Stomach (tissue), 9 donors: Measurements from ENCODE around the gene ADORA1. TPM values are rescaled to one million over a fixed set of nuclear protein-coding genes. Genes with fewer than 3 reads are reported as not detected.

Experiments used
- DNase-seq, 2 donors: peaks; one replicate each; pipeline versions ENCODE4 v3.0.0 to v3.0.0-alpha.2; 2013 to 2019
- H3K27ac ChIP-seq, 5 donors: fragments of 200-600 bp in 4 of 5; sonication (generic) in 4 of 5; one replicate each; pipeline ENCODE4 v1.5.1; 2013 to 2019; ENCODE audit warnings: mild to moderate bottlenecking in 1 of 5, moderate library complexity in 1 of 5
- H3K27me3 ChIP-seq, 3 donors: fragments of 200-600 bp; sonication (generic); one replicate each; pipeline ENCODE4 v1.5.1; 2017 to 2019; ENCODE audit warnings: mixed run types in 1 of 3
- H3K36me3 ChIP-seq, 4 donors: fragments of 200-600 bp; sonication (generic); 1 replicate in 3 of 4; 2 replicates in 1 of 4; pipeline ENCODE4 v1.5.1; 2016 to 2019
- H3K4me1 ChIP-seq, 4 donors: fragments of 200-600 bp; sonication (generic); one replicate each; pipeline ENCODE4 v1.5.1; 2016 to 2019
- H3K4me3 ChIP-seq, 4 donors: fragments of 200-600 bp; sonication (generic) in 3 of 4; one replicate each; pipeline ENCODE4 v1.5.1; 2016 to 2019; ENCODE audit warnings: mild to moderate bottlenecking in 1 of 4
- H3K9me3 ChIP-seq, 4 donors: fragments of 200-600 bp; sonication (generic); one replicate each; pipeline ENCODE4 v1.5.1; 2016 to 2019
- EP300 ChIP-seq: sonication (generic); formaldehyde crosslinking; IDR thresholded peaks from one replicate; pipeline ENCODE4 v1.6.1; 2017; ENCODE audit warnings: antibody characterized with exemption
- POLR2A ChIP-seq, 4 donors: fragments of 450-650 bp; IDR thresholded peaks; one replicate each; pipeline ENCODE4 v1.6.1; 2016; ENCODE audit warnings: antibody characterized with exemption in 4 of 4, control low read depth in 2 of 4, mild to moderate bottlenecking in 1 of 4, moderate library complexity in 1 of 4
- POLR2AphosphoS5 ChIP-seq, 3 donors: sonication (generic); formaldehyde crosslinking; IDR thresholded peaks; one replicate each; pipeline ENCODE4 v1.6.1; 2016; ENCODE audit warnings: antibody characterized with exemption in 3 of 3
- WGBS, 5 donors: extraction: QIAGEN DNeasy Blood & Tissue Kit in 3 of 5; methylation state at CpG; one replicate each; pipeline versions ENCODE4 v1.1.5 to v1.1.7; 2013 to 2018; 5-methylcytosine and 5-hydroxymethylcytosine counted together
- intact Hi-C: fragments of 100-400 bp; cut with DNase I; formaldehyde crosslinking; loops from one replicate; pipeline ENCODE4 v1.15.1; 2023; ENCODE audit warnings: low total_unique reads
- polyA plus RNA-seq, 3 donors: library from polyadenylated mRNA; stranded (reverse); fragments of 200-250 nt; gene quantifications; one replicate each; pipeline ENCODE4 v1.2.3, GENCODE V29; 2013
- total RNA-seq, 5 donors: library from RNA; depleted of rRNA; stranded (reverse); fragments of >200 nt; gene quantifications; one replicate each; pipeline versions ENCODE4 v1.1.0 to v1.2.3, GENCODE V29; 2014 to 2016
- TF ChIP-seq, protein P1 (sequence below), 7 experiments: fragments of 450-650 bp in 4 of 7; fragments of 200-600 bp in 3 of 7; sonication (generic) in 3 of 7; IDR thresholded peaks; one replicate each; pipeline ENCODE4 v1.5.1; 2016 to 2019; ENCODE audit warnings: antibody characterized with exemption in 7 of 7, control low read depth in 2 of 7, mild to moderate bottlenecking in 1 of 7
- donor health status: healthy with polysubstance abuse.
- donor health status: Bipolar disorder and iron deficiency.
- donor health status: healthy.

The ADORA1 gene
- total and polyA plus RNA-seq, 8 donors = 0.18 to 4.2 (median 2.1) TPM; not detected in 2

DNA sequence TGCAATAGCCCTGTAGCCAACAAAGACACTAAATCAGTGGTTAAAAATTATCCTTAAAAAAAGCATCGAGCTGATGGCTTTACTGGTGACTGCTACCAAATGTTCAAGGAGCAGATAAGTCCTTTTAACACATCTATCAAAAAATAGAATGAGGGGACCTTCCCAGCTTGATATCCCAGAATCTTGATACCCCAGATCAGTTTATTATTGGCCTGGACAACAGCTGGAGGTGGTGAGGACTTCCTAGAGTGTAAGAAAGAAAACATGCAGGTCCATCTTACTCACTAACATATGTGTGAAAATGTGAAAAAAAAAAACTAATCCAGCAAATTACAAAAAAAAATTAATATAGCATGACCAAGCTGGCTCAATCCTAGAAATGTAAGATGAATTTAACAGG is 80.7 kb downstream of the ADORA1 start:
- Histone ChIP-seq H3K4me1 (no peaks in the 10 kb centered on the region), H3K4me3 (no peak overlapping the region), H3K9me3 (no peaks in the 10 kb centered on the region), H3K27ac (no peak overlapping the region), H3K27me3 (no peaks in the 10 kb centered on the region), H3K36me3 (no peaks in the 10 kb centered on the region)
- DNase-seq = no peak
- 78 to 93% (median 86%) methylated on average over 1 of the region's 1 CpG for WGBS, 5 donors
- intact Hi-C loops = no loop called here
- TF ChIP-seq, protein P1, sequence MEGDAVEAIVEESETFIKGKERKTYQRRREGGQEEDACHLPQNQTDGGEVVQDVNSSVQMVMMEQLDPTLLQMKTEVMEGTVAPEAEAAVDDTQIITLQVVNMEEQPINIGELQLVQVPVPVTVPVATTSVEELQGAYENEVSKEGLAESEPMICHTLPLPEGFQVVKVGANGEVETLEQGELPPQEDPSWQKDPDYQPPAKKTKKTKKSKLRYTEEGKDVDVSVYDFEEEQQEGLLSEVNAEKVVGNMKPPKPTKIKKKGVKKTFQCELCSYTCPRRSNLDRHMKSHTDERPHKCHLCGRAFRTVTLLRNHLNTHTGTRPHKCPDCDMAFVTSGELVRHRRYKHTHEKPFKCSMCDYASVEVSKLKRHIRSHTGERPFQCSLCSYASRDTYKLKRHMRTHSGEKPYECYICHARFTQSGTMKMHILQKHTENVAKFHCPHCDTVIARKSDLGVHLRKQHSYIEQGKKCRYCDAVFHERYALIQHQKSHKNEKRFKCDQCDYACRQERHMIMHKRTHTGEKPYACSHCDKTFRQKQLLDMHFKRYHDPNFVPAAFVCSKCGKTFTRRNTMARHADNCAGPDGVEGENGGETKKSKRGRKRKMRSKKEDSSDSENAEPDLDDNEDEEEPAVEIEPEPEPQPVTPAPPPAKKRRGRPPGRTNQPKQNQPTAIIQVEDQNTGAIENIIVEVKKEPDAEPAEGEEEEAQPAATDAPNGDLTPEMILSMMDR (IDR thresholded peaks at IDR 0.05) = no peak
- TF ChIP-seq EP300 (no peak), POLR2A (IDR thresholded peaks at IDR 0.05) (no peak), POLR2AphosphoS5 (IDR thresholded peaks at IDR 0.05) (no peak)

DNA sequence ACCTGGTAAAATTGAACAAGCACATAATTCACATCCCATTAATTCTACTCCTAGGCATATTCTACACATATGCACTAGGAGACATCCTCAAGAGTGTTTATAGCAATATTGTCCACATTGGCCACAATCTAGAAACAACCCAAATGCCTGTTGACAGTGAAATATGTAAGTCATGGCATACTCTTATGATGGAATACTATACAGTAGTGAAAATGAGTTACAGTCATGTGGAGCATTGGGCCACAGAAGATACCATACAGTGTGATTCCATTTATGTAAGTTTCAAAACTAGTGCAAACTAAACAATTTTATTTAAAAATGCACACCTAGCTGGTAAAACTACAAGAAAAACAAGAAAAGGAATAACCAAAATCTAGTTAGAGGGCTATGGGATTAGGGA is 82.8 kb downstream of the ADORA1 start:
- no peak for DNase-seq
- intact Hi-C loops = no loop called here
- Histone ChIP-seq H3K27ac (no peak overlapping the region), H3K27me3 (no peaks in the 10 kb centered on the region), H3K36me3 (no peaks in the 10 kb centered on the region), H3K9me3 (no peaks in the 10 kb centered on the region), H3K4me1 (no peaks in the 10 kb centered on the region), H3K4me3 (no peak overlapping the region)
- TF ChIP-seq, protein P1 (IDR thresholded peaks at IDR 0.05) = no peak
- no peak for TF ChIP-seq POLR2AphosphoS5 (IDR thresholded peaks at IDR 0.05)
- no peak for TF ChIP-seq EP300

- TF ChIP-seq POLR2A (IDR thresholded peaks at IDR 0.05) (no peak), POLR2AphosphoS5 (IDR thresholded peaks at IDR 0.05) (no peak), EP300 (no peak)
- TF ChIP-seq, protein P1 (IDR thresholded peaks at IDR 0.05) = no peak
- Histone ChIP-seq H3K27ac (no peak overlapping the region), H3K36me3 (no peaks in the 10 kb centered on the region), H3K9me3 (no peaks in the 10 kb centered on the region), H3K27me3 (no peaks in the 10 kb centered on the region), H3K4me1 (peaks cover 0 to 5% (median 1%) of the 10 kb centered on the region in 4 donors), H3K4me3 (no peak overlapping the region)
- DNase-seq = no peak
- intact Hi-C loops = no loop called here
These were observed 83.5 kb downstream of the ADORA1 start for GRCh38 chr1:203210988-203211387.

DNA sequence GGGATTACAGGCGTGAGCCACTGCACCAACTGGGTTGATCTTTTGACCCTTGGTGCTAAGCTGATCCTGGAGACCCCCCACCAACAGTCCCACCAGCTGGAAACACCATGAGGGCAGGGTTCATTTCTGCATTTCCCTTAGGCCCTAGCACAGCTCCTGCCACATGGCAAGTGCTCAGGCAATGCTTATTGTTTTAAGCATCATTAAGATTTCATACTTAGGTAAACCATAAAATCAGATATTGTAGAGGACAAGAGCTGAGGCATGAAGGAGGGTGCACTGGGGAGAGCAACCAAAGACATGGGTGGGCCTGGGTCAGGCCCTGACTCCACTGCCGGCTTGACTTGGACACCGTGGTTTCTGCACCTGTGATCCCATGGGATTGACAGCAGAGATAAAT is 84.3 kb downstream of the ADORA1 start:
- Histone ChIP-seq H3K27ac (no peak overlapping the region), H3K36me3 (no peaks in the 10 kb centered on the region), H3K4me1 (peaks cover 0 to 11% (median 4%) of the 10 kb centered on the region in 4 donors), H3K27me3 (peaks cover 0 to 5% (median 2%) of the 10 kb centered on the region in 3 donors), H3K9me3 (no peaks in the 10 kb centered on the region), H3K4me3 (no peak overlapping the region)
- DNase-seq = no peak
- TF ChIP-seq EP300 (no peak), POLR2AphosphoS5 (IDR thresholded peaks at IDR 0.05) (no peak), POLR2A (IDR thresholded peaks at IDR 0.05) (no peak)
- TF ChIP-seq, protein P1 (IDR thresholded peaks at IDR 0.05) = no peak
- intact Hi-C loops = no loop called here
- WGBS, 5 donors = 89 to 95% (median 93%) methylated on average over 3 of the region's 3 CpGs
